ENCODE measurements around the gene FAM89B. TPM values are rescaled to one million over a fixed set of nuclear protein-coding genes. Genes with fewer than 3 reads are reported as not detected.

The FAM89B gene
- total RNA-seq, 1 donor from 2014 or later = 23.3 TPM

DNA sequence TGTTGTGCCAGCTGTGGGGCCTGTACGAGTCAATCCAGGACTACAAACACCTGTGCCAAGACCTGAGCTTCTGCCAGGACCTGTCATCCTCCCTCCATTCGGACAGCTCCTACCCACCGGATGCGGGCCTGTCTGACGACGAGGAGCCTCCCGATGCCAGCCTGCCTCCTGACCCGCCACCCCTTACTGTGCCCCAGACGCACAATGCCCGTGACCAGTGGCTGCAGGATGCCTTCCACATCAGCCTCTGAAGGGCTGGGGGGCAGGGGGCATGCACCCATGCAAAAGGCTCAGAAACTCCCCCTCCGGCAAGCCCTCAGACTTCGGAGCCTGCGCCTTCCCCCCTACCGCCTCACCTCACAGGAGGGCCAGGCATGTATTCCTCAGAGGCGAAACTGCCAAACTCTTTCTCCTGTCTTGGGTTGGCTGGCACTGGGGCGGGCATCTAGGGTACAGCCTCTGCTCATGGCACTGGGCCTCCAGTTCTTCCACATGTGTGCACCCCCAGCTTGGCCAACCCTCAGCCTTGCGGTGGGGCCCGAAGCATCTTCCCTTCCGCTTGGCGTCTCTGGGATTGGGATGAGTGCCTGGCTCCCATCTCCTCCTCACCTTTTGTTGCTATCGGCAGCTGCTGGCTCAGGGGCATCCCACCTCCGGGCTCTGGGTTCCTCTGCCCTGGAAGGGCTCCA, 1.2 kb downstream of the FAM89B start:
- no peak for DNase-seq (ENCODE audit: low read depth, low spot score)

DNA sequence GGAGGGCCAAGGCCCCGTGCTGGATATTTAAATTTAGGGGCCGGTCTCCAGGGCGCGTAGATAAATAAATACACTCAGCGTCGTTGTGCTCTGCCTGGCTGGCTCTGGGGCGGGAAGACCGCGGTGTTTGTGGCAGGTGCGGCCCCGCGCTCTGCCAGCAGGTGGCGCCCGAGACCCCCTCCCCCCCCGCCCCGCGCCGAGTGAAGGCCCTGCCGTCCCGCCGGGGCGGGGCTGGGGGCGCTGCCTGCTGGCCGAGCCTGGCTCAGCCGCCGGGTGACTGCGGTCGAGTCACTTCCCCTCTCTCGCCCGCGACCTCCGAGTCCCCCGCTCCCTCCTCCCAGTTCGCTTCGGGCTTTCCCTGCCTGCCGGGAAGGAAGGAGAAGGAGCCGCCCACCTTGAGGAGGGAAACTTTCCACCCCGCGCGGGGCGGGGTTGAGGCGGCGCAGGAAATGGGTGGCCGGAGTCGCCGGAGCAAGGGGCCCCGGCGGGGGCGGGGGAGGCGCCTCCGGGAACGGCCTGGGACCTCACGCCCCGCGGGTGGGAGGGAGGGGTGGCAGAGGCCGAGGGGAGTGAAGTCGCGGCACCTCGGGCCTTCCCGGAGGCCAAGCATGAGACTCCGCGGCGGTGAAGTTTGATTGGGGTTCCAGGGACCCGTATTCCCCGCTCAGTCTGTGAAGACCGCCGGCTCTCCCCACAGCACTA, 1.9 kb downstream of the FAM89B start:
- peak; percentile 84 for DNase-seq (ENCODE audit: low read depth, low spot score)

DNA sequence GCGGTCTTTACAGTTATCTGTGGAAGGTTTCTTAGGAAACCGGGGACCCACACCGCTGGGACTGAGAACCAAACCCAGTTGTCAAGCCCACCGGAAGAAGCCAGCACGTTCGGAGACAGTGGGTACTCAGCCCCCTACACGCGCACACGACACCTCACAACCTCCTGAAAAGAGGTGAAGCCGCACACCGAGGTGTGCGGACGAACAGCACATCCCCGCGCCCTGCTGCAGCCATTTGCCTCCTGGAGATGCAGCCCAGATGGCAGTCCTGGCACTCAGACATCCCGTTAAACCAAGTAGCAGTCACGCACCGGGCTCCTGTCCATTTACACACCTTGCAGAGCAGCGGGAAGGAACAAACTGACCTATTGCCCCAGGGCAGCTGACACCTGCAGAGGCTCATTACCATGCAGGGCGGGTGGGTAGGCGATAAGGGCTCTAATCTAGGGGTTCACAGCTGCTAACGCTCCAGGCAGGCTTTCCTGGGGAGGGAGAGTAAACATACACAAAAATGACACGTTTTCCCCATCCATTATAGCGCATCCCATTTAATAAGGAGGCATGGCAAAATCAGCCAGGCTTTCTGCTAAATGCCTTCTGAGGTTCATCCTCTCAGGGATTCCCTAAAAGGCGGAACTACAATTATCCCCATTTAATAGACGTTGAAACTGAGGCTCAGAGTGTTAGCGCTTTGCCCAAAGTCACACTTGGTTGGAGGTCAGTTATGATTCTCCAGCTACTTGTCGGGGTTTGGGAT, 2.7 kb downstream of the FAM89B start:
- DNase-seq (ENCODE audit: low read depth, low spot score) = no peak

DNA sequence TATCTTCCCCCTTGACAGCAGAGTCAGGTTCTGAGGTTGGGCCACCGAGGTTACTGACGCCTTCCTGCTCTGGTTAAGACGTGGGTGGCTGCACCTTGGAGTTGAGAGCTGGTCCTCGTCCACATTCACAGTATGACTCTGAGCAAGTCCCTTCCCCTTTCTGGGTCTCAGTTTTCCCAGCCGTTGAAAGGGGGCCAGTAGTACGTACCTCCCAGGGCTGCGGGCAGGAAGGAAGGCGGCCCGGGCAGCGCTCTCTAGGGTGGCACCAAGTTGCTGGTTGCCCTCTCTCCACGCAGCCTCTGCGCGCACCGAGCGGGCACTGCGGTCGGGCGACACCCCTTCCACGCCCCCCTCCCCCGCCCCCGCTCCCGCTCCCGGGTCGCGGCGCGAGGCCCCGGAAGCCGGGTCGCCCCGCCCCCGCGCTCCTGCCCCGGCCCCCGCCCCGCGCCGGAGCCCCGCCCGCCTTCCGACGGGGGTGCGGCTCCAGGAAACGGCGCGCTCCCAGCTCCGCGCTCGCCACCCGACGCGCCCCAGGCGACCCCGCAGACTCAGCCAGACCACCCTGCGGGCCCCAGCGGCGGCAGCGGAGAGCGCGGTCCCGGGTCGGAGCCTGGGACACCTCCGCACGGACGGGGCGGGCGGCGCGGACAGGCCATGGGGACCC, 3.4 kb downstream of the FAM89B start, which contains the start of gene EHBP1L1:
Gene EHBP1L1, plus strand, starts transcription at position 486 of the 664 bp plus-strand sequence. CDS start 250 bp downstream, outside the sequence.
- no peak for DNase-seq (ENCODE audit: low read depth, low spot score)

DNA sequence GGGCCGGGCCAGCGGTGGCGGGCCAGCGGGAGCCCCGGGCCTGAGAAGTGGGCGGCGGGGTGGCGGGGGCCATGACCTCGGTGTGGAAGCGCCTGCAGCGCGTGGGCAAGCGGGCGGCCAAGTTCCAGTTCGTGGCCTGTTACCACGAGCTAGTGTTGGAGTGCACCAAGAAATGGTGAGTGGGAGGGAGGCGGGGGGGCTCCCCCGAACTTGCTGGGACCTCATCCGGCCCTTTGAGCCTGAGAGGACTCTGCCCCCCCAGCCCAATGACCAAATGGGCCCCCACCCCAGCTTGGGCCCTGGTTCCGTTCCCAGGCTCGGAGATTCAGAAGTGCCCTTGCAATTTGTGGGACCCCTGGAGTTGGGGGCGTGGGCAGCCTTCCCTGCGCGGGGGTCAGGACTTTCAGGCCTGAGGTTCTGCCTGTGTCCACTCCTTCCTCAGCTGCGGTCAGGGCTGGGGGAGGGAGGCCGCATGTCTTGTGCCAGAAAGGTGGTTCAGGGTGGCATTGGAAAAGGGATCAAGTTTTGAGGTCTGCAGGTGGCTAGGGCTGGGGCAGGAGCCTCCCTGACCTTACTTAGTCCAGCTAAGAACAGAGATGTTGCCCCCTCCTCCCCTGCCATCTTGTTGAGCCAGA, 4.0 kb downstream of the FAM89B start:
- no peak for DNase-seq (ENCODE audit: low read depth, low spot score)

DNA sequence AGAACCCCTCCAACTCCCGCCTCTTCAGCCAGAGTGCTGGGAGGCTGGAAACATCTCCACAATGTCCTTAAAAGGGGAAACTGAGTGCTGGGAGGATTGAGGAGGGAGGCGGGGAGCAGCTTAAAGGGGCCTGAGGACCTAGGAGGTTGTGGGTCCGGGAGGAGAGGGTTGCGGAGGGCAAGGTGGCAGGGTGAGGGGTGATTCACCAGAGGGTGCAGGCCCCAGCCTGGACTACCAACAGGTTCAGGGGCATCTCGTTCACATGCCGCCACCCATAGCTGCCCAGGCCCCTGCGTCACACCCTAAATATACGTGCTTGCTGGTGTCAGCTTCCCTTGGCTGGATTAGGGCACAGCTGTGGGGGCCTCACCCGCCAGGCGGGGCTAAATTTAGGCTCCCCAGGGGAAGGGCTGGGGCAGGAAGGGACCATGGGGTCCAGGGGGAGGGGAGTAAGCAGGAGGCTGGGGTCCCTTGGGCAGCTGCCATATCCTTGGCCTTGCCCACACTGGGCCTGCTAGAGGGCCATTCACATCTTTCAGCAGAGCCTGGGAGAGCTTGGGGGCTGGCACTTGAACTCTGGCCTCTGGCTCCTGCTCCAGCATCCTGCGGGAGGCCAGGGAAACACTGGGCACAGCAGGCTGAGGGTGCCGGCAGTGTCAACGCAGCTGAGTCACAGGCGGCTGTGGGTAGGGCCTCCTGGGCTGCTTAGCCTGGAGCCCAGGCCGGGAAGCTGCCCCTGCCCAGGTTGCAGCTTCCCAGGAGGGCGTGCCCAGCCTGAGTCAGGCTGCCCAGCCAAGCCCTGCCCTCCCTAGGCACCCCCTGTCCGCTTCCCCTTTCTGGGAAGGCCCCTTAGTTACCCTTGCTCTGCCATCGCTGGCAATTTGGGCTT, 4.8 kb downstream of the FAM89B start:
- DNase-seq (ENCODE audit: low read depth, low spot score) = no peak

DNA sequence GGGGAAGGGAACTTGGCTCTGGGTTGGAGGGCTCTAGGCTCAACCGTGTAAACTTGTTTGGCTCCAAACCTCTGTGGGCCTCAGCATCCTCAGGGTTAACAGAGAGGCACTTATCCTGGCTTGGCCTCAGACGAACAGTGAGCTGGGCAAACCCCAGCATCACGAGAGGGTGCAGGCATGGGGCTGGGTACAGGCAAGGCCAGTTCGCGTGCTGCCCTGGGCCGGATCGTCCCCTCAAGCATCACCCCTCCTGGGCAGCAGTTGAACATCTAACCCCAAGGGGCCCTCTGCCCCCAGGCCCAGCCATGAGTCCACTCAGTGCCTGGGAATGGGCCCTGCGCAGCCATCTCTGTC, 5.4 kb downstream of the FAM89B start:
- DNase-seq (ENCODE audit: low read depth, low spot score) = no peak

DNA sequence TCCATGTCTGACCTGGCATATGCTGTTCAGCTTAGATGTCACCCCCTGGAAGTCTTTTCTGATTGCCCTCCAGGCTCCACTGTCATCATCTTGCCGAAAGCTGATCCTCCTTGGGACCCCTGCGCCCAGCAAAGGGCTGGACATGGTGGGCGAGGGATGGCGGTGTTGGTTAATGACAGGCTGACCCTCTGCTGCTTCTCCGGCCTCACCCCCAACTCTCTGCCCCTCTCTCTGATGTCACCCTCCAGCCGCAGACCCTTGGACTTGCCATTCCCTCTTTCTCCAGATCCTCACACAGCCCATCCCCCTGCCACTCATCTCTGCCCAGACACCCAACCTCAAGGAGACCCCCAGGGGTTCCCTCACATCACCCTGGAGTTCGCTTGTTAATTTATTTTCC, 5.8 kb downstream of the FAM89B start:
- no peak for DNase-seq (ENCODE audit: low read depth, low spot score)

DNA sequence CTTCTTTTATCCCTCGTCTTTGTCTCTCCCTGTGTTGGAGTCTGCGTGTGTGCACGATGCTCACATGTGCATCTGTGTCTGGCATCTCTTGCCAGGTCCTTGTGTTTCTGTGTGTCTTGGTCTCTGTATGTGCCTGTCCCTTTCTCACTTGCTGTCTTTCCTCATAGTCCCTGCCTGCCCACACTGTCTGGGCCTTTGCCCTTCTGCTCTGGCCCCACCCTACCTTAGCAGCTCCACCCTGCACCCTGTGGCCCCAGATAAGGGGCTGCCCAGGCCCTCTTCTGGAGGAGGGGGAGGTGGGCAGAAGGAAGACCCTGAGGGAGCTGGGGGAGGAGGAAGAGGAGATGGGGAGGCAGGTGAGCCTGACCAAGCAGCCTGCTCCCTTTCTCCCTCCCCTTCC, 6.3 kb downstream of the FAM89B start:
- DNase-seq (ENCODE audit: low read depth, low spot score) = no peak

DNA sequence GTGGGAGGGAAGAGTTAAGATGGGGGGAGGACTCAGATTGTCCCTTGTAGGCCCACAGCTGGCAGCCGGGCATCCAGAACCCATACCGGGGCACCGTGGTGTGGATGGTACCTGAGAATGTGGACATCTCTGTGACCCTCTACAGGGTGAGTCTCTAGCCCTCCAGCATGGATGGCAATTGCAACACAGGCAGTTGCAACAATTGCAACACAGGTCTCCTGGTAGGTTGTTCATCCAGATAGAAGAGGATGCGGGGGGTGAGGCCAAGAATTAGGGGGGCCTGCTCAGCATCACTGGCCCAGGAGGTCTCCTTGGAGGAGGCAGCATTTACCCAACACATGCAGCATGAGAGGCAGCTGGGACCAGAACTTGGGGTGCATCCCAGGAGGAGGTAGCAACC, 7.0 kb downstream of the FAM89B start:
- no peak for DNase-seq (ENCODE audit: low read depth, low spot score)

DNA sequence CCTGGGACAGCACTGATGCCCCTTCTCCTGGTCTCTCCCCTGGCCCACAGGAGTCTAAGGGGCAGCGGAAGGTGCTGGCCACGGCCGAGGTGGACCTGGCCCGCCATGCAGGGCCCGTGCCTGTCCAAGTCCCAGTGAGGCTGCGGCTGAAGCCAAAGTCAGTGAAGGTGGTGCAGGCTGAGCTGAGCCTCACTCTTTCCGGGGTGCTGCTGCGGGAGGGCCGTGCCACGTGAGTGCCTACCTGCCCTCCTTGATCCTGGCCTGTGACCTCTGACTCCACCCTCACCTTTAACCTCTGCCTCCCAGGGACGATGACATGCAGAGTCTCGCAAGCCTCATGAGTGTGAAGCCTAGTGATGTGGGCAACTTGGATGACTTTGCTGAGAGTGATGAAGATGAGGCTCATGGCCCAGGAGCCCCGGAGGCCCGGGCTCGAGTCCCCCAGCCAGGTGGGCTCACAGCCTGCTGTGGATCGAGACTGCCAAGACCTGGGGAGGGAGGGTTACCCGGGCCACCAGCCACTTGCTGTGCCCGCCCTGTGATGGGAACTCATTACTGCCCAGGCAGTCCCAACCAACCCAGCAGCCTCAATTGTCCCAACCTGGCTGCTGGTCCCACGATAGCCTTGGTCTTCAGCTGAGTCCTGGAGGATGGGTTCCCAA, 7.8 kb downstream of the FAM89B start:
- DNase-seq (ENCODE audit: low read depth, low spot score) = no peak

DNA sequence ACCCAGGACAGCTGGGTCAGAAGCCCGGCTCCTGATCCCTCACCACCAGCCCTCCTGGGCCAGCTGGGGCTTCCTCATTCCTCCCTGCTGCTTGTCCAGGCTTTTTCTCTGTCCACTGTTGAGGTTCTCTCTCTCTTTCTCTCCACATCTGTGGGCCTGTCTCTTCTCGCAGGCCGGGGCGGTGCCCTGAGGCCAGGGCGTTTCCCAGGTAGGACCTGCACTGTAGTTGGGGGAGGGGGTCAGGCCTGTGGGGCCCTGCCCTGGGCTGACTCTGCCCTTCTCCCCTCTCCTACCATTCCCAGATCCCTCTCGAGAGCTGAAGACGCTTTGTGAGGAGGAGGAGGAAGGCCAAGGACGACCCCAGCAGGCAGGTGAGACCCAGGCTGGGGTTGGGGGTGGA, 8.4 kb downstream of the FAM89B start:
- no peak for DNase-seq (ENCODE audit: low read depth, low spot score)

DNA sequence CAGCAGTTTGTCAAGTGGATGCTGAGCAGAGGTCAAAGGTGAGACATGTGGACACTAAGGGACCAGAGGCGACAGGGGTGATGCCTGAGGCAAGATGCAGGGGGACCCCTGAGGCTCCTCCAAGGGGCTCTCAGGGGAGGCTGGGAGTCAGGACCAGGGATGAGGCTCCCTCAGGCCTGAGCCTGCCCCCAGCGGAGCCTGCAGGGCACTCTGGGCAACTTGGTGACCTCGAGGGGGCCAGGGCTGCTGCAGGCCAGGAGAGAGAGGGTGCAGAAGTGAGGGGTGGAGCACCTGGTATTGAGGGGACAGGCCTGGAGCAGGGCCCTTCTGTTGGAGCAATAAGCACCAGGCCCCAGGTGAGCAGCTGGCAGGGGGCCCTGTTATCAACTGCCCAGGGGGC, 9.6 kb downstream of the FAM89B start:
- no peak for DNase-seq (ENCODE audit: low read depth, low spot score)

DNA sequence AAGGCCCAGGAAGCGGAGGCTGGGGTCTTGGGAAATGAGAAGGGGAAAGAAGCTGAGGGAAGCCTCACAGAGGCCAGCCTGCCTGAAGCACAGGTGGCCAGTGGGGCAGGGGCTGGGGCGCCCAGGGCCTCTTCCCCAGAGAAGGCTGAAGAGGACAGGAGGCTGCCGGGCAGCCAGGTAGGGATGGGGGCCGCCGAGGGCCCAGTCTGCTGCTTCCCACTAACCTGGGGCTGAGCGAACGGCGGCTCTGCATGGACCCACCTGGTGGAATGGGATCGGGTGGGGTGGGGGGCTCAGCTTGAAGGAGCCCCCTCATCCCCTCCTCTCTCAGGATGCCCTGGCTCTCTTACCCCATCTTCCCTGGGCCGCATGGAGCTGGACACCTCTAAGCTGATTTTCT, 11.3 kb downstream of the FAM89B start:
- no peak for DNase-seq (ENCODE audit: low read depth, low spot score)

DNA sequence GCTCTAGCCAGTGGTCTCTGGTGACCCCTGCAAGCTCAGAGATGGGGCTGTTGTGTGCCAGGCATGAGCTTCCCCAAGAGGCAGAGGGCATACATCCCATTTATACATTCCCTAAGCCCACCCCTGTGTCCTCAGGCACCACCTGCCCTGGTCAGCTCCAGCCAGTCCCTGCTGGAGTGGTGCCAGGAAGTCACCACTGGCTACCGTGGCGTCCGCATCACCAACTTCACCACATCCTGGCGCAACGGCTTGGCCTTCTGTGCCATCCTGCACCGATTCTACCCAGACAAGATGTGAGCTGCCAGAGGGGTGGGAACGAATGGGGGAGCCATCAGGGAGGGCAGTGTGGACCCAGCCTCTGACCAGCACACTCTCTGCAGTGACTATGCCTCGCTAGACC, 11.8 kb downstream of the FAM89B start:
- DNase-seq (ENCODE audit: low read depth, low spot score) = no peak

DNA sequence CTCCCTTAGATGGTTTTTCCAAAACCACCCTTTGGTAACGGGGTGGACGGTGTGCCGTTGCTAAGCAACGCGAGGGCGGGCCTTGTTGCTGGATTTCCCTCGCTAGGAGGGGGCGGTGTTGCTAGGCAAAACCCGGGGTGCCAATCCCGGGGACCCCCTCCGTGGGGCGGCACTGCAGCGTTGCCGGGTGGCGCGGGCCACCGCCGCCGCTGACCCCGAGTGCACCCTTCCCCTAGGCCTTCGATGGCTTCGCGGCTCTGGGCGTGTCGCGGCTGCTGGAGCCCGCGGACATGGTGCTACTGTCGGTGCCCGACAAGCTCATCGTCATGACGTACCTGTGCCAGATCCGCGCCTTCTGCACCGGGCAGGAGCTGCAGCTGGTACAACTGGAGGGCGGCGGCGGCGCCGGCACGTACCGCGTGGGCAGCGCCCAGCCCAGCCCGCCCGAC, 12.4 kb downstream of the FAM89B start:
- no peak for DNase-seq (ENCODE audit: low read depth, low spot score)

DNA sequence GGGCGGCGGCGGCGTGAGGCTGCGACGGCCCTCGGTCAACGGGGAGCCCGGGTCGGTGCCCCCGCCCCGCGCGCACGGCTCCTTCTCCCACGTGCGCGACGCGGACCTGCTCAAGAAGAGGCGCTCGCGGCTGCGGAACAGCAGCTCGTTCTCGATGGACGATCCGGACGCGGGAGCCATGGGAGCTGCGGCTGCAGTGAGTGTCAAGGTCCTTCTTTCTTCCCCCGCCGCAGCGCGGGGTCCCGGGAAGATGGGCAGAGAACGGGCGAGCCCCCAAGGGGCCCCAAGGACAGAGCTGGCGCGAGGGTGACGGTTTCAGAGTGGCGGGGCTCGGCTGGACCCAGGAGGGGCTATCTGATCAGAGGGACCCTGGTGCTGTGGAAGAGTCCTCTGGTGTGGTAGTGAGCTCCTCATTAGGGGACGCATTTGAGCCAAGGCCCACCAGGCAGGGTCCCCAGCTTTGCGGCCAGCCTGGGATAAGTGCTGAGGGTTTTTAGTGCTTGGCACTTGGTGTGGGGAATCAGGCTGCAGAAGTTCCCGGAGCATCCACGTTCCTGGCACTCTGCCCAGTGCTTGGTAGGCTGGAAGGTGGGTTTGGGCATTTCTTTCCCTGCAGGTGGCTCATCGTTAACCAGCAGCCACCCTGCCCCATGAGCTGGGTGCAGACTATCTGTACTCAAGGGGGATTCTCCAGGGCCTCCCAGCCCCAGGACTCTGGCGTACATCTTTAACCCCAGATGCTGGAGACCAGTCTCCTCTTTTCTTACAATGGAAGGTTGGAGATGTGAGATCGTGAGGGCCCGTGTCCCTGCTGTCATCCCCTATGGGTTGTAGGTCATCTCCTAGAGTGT, 13.3 kb downstream of the FAM89B start:
- DNase-seq (ENCODE audit: low read depth, low spot score) = no peak

DNA sequence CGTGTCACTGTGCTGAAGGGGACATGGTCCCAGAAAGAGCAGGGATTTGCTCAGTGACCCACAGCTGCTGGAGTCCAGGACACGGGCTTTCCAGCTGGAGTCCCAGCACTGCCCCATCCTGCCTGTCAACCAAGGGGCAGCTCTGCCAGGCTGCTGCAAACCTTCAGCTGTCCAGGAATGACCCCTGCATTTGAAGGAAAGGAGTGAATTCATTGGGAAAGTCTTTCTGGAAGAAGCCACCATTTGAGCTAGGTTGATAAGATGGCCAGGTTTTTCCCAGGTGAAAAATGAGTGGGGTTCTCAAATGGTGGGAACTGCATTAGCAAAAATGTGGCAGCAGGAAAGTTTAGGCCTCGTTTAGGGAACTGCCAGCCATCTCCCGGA, 13.9 kb downstream of the FAM89B start:
- no peak for DNase-seq (ENCODE audit: low read depth, low spot score)

DNA sequence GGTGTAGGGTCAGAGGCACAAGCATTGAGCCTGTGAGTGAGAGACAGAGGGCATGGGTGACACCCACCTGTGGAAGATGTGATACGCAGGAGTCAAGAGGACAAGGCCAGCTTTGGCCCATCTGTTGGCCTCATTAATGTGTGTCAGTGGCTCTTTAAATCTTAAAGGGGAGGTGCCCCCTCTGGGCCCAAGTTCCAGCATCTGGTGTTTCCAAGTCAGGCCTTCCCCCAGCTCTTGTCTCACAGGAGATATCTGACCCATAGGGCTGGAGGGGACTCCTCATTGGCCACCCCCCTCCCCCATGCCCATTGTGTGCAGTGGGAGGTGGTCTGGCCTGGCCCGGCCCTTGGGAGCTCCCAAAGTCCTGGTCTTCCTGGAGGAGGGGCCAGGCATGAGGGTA, 14.3 kb downstream of the FAM89B start:
- DNase-seq (ENCODE audit: low read depth, low spot score) = no peak

Measured in pulmonary artery endothelial cell (primary cell).